GM12878 (cell line): ENCODE measurements around the gene MARS2.

Experiments
- JUND ChIP-seq: IDR thresholded peaks from 2 replicates; pipeline ENCODE4 v1.6.1; 2012; ENCODE audit warnings: low read depth, mild to moderate bottlenecking, low read length, improper control_type of control experiment, moderate library complexity
- MXI1 ChIP-seq: fragments of 150-350 bp; IDR thresholded peaks from 2 replicates; pipeline ENCODE4 v1.6.1; 2011; ENCODE audit warnings: low read depth, mild to moderate bottlenecking, inconsistent platforms, low read length, improper control_type of control experiment
- SMC3 ChIP-seq: IDR thresholded peaks from 2 replicates; pipeline ENCODE4 v1.6.1; 2011; ENCODE audit warnings: low read length, improper control_type of control experiment, borderline replicate concordance
- STAT1 ChIP-seq: fragments of 450-650 bp; conservative IDR thresholded peaks from 2 replicates; pipeline ENCODE4 v1.6.1; 2014; ENCODE audit warnings: antibody characterized with exemption, mild to moderate bottlenecking
- YY1 ChIP-seq: IDR thresholded peaks from 2 replicates; pipeline ENCODE4 v1.6.1; 2011; ENCODE audit warnings: low read depth, mild to moderate bottlenecking, low read length
- ZSCAN29 ChIP-seq: fragments of 450-650 bp; IDR thresholded peaks from 2 replicates; pipeline ENCODE4 v1.6.1; 2017; ENCODE audit warnings: mild to moderate bottlenecking, moderate library complexity

GRCh38 chr2:197707316-197708213, 2.4 kb downstream of the MARS2 start:
- TF ChIP-seq JUND: no peak
- TF ChIP-seq STAT1: no peak
- peak; percentile 42; the same call in 1 of the 2 replicates for TF ChIP-seq MXI1
- TF ChIP-seq SMC3: peak; percentile 62; the same call in 1 of the 2 replicates
- no peak for TF ChIP-seq ZSCAN29
- no peak for TF ChIP-seq YY1
